HFFc6 (cell line): Measurements from ENCODE around the gene AMH. TPM values are rescaled to one million over a fixed set of nuclear protein-coding genes. Genes with fewer than 3 reads are reported as not detected.
"Not testable (repeated sequence)": the region's sequence is repeated elsewhere in the genome, so short reads cannot be mapped to it uniquely, and the experiment has no call there.

Source experiments
- DNase-seq: peaks from one replicate; pipeline ENCODE4 v3.0.0-alpha.2; 2018
- H3K27ac Mint-ChIP-seq: 2 replicates; pipeline ENCODE4 v1.8.0; 2020; ENCODE audit warnings: mild to moderate bottlenecking, mixed read lengths
- H3K27me3 Mint-ChIP-seq: 2 replicates; pipeline ENCODE4 v1.8.0; 2021; ENCODE audit warnings: mild to moderate bottlenecking, moderate library complexity, mixed read lengths; ENCODE audit not compliant: insufficient read depth
- H3K36me3 Mint-ChIP-seq: 2 replicates; pipeline ENCODE4 v1.8.0; 2021; ENCODE audit warnings: low read depth, mixed read lengths
- H3K4me1 Mint-ChIP-seq: 2 replicates; pipeline ENCODE4 v1.8.0; 2020; ENCODE audit warnings: low read depth, mixed read lengths
- H3K4me3 Mint-ChIP-seq: 2 replicates; pipeline ENCODE4 v1.8.0; 2020; ENCODE audit warnings: mild to moderate bottlenecking, moderate library complexity, mixed read lengths
- H3K9me3 Mint-ChIP-seq: 2 replicates; pipeline ENCODE4 v1.8.0; 2020; ENCODE audit warnings: mild to moderate bottlenecking, mixed read lengths
- long read RNA-seq: library from polyadenylated mRNA; unstranded; transcript quantifications from one replicate; pipeline ENCODE4 v2.0.0, GENCODE V29; 2019
- total RNA-seq, 6 experiments: library from RNA; stranded (reverse); fragmentation: NEBNext Ultra II Directional; extraction: Animal tissue kit (Norgen Biotek cat#: 25700); gene quantifications; 2 replicates in 1 of 6; 3 replicates in 5 of 6; pipeline ENCODE4 v1.2.3, GENCODE V29; 2021
- TF ChIP-seq, protein P1 (sequence below): fragments of 200-600 bp; sonication (generic); IDR thresholded peaks from 2 replicates; pipeline ENCODE4 v1.5.0; 2021; ENCODE audit warnings: antibody characterized with exemption, mild to moderate bottlenecking

Gene AMH
- total RNA-seq = 1 to 10 TPM in 5 of 6 experiments, under 1 TPM in 1; 0.98 to 2.3 (median 1.4) TPM
- long read RNA-seq, partial matches to known transcripts = 1 of 1 reads
- long read RNA-seq, other reads (novel, unspliced or antisense) = 0 of 1 reads

DNA sequence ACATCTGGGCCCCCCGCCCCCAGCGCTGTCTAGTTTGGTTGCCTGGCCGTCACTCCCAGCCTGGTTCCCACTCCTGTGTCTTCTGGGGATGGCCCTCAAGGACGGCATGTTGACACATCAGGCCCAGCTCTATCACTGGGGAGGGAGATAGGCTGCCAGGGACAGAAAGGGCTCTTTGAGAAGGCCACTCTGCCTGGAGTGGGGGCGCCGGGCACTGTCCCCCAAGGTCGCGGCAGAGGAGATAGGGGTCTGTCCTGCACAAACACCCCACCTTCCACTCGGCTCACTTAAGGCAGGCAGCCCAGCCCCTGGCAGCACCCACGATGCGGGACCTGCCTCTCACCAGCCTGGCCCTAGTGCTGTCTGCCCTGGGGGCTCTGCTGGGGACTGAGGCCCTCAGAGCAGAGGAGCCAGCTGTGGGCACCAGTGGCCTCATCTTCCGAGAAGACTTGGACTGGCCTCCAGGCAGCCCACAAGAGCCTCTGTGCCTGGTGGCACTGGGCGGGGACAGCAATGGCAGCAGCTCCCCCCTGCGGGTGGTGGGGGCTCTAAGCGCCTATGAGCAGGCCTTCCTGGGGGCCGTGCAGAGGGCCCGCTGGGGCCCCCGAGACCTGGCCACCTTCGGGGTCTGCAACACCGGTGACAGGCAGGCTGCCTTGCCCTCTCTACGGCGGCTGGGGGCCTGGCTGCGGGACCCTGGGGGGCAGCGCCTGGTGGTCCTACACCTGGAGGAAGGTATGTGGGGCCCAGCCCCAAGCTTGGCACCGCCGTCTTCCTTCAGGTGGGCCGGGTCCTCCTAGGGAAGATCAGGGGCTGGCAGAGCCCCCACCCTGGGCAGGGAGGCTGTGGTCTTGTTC is at the start of gene AMH:
Gene AMH (plus strand): TSS at position 314 of the 857 bp plus-strand sequence. CDS start 10 bp downstream, at position 324.
- Mint-ChIP-seq H3K4me3 (no peak within 1 kb of the TSS), H3K9me3 (no peaks in the 10 kb centered on the region), H3K36me3 (no peaks in the 10 kb centered on the region), H3K27me3 (peaks cover 9% of the 10 kb centered on the region), H3K27ac (no peak within 1 kb of the TSS), H3K4me1 (no peaks in the 10 kb centered on the region)
- DNase-seq = no peak
- TF ChIP-seq, protein P1, sequence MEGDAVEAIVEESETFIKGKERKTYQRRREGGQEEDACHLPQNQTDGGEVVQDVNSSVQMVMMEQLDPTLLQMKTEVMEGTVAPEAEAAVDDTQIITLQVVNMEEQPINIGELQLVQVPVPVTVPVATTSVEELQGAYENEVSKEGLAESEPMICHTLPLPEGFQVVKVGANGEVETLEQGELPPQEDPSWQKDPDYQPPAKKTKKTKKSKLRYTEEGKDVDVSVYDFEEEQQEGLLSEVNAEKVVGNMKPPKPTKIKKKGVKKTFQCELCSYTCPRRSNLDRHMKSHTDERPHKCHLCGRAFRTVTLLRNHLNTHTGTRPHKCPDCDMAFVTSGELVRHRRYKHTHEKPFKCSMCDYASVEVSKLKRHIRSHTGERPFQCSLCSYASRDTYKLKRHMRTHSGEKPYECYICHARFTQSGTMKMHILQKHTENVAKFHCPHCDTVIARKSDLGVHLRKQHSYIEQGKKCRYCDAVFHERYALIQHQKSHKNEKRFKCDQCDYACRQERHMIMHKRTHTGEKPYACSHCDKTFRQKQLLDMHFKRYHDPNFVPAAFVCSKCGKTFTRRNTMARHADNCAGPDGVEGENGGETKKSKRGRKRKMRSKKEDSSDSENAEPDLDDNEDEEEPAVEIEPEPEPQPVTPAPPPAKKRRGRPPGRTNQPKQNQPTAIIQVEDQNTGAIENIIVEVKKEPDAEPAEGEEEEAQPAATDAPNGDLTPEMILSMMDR = no peak

DNA sequence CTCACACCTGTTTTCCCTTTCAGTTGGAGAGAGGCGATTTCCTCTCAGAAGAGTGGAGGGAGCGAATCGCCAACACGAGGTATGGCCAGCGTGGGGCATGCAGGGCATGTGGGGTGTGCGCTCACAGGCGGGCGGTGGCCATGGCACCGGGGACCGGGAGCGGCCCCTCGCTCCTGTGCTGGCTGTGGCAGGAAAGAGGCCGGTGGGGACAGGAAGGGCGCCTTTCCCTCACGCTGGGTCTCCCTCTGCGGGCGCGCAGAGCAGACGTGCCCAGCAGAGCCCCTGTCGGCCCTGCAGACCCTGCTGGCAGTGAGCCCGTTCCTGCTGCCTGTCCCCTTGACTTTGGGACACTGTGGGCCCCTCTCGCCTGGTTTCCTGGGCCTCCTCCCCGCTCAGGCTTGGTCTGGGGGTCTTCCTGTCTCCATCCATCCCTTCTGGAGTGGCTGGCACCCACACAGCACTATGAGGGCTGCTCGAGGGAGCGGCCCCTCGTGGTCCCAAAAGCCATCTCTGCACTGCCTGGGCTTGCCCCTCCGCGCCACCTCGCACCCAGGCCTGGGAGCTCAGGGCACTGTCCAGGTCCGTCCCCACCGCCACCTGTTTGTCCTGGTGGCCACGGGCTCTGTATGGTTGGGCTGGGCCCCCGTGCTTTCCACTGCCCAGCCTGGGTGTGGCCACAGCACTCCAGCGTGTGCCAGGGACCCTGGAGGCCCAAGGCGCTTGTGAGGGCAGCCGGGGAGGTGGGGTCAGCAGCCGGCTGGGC is 49.1 kb upstream of the AMH start:
- H3K4me1 Mint-ChIP-seq = peaks cover 7% of the 10 kb centered on the region
- no peak overlapping the region for H3K4me3 Mint-ChIP-seq
- TF ChIP-seq, protein P1 = no peak
- H3K27me3 Mint-ChIP-seq = peaks cover 12% of the 10 kb centered on the region
- H3K27ac Mint-ChIP-seq = no peak overlapping the region
- H3K36me3 Mint-ChIP-seq = peaks cover 17% of the 10 kb centered on the region
- no peak for DNase-seq
- H3K9me3 Mint-ChIP-seq = no peaks in the 10 kb centered on the region

DNA sequence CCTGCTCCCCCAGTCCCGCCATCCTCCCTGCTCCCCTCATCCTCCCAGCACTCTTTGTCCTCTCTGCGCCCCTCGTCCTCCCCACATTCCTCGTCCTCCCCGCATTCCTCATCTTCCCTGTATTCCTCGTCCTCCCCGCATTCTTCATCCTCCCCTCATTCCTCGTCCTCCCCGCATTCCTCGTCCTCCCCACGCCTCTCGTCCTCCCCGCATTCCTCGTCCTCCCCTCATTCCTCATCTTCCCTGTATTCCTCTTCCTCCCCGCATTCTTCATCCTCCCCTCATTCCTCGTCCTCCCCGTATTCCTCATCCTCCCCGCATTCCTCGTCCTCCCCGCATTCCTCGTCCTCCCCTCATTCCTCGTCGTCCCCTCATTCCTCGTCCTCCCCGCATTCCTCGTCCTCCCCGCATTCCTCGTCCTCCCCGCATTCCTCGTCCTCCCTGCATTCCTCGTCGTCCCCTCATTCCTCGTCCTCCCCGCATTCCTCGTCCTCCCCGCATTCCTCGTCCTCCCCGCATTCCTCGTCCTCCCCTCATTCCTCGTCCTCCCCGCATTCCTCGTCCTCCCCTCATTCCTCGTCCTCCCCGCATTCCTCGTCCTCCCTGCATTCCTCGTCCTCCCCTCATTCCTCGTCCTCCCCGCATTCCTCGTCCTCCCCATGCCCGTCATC is 48.4 kb upstream of the AMH start:
- H3K27ac Mint-ChIP-seq, H3K9me3 Mint-ChIP-seq, H3K4me3 Mint-ChIP-seq, DNase-seq: not testable (repeated sequence)
- H3K27me3 Mint-ChIP-seq = peaks cover 12% of the 10 kb centered on the region
- peaks cover 22% of the 10 kb centered on the region for H3K36me3 Mint-ChIP-seq
- peaks cover 14% of the 10 kb centered on the region for H3K4me1 Mint-ChIP-seq

DNA sequence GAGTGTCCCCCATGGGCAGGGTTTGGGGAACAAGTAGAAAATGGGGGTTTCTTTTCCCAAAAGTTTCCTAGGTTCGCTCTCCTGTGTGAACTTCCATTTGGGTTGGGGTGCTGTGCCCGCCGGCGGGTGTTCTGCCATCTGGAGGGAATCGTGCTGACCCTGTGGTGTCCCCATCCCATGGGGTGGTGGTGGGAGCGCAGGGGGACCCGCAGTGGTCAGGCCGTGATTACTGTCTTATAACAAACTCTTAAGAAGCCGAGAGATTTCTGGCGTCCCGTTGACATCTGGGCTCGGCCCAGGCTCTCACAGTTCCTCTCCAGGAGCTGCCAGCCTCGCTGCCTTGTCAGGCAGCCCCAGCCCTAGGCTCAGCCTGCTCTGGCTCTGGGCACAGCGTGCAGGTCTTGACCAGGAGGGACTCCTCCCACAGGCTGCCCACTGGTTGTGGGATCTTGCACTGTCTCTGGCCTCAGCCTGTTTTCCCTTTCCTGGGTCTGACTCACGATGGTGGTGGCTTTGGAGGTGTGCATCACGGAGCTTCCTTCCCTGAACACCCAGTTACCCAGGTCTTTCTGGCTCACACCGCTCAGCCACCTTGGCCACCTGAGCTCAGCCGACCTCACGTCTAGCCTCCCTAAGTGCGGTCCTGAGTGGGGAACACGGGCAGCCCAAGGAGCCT is 47.5 kb upstream of the AMH start:
- no peak for DNase-seq
- Mint-ChIP-seq H3K36me3 (peaks cover 22% of the 10 kb centered on the region), H3K4me3 (no peak overlapping the region), H3K9me3 (no peaks in the 10 kb centered on the region), H3K4me1 (peaks cover 15% of the 10 kb centered on the region), H3K27me3 (peaks cover 12% of the 10 kb centered on the region), H3K27ac (no peak overlapping the region)
- TF ChIP-seq, protein P1 = no peak

DNA sequence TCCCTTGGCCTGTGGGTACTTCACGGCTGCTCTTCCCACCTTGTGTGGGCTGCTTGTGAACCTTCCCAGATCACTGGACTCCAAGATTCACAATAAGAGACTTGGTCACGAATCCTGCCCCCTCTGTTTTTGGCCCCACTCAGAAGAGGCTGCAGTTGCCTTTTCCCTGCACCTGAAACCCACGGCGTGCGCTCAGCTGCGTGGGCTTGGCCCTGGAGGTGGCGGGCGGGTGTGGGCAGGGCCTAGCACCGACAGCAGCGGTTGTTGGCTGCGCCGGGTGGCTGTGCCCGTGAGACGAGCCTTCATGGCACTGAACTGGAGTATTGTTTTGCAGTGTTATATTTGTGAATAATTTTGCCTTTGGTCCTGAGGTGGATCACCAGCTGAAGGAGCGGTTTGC is 46.8 kb upstream of the AMH start:
- Mint-ChIP-seq H3K27me3 (peaks cover 12% of the 10 kb centered on the region), H3K9me3 (no peaks in the 10 kb centered on the region), H3K27ac (no peak overlapping the region), H3K4me3 (no peak overlapping the region), H3K4me1 (peaks cover 15% of the 10 kb centered on the region), H3K36me3 (peaks cover 16% of the 10 kb centered on the region)
- no peak for DNase-seq
- TF ChIP-seq, protein P1 = no peak
